GF-D8 (cell line): ENCODE data around the gene SPECC1.
"Not testable (repeated sequence)": the region's sequence is repeated elsewhere in the genome, so short reads cannot be mapped to it uniquely, and the experiment has no call there.

Experiments used
- DNase-seq: peaks from one replicate; lab custom pipeline; 2025; lab: John Stamatoyannopoulos, UW

SPECC1 gene

GRCh38 chr17:20313306-20313705 lies 304.1 kb downstream of the SPECC1 start:
- no peak for DNase-seq

- DNase-seq, result no peak
Measured at GRCh38 chr17:20313891-20314290, 304.7 kb downstream of the SPECC1 start.

- no peak for DNase-seq
Measured at GRCh38 chr17:20314834-20315233, 305.7 kb downstream of the SPECC1 start.

GRCh38 chr17:20315311-20315710 lies 306.2 kb downstream of the SPECC1 start:
- no peak for DNase-seq

GRCh38 chr17:20315821-20316220 lies 306.7 kb downstream of the SPECC1 start:
- no peak for DNase-seq

GRCh38 chr17:20320535-20321229 lies 311.5 kb downstream of the SPECC1 start:
- DNase-seq, result not testable (repeated sequence)

GRCh38 chr17:20321357-20321756 lies 312.2 kb downstream of the SPECC1 start:
- not testable (repeated sequence) for DNase-seq

GRCh38 chr17:20327739-20328138 lies 318.6 kb downstream of the SPECC1 start:
- not testable (repeated sequence) for DNase-seq

- DNase-seq, result not testable (repeated sequence)
Measured at GRCh38 chr17:20351405-20351804, 342.2 kb downstream of the SPECC1 start.

GRCh38 chr17:20352567-20352966 lies 343.4 kb downstream of the SPECC1 start:
- not testable (repeated sequence) for DNase-seq

GRCh38 chr17:20363846-20364245 lies 354.7 kb downstream of the SPECC1 start:
- not testable (repeated sequence) for DNase-seq
